ENCODE results near the gene ARPC5. TPM values are rescaled to one million over a fixed set of nuclear protein-coding genes. Genes with fewer than 3 reads are reported as not detected.

ARPC5 gene
- total RNA-seq, 1 experiment from 2014 or later, result 128 TPM

DNA sequence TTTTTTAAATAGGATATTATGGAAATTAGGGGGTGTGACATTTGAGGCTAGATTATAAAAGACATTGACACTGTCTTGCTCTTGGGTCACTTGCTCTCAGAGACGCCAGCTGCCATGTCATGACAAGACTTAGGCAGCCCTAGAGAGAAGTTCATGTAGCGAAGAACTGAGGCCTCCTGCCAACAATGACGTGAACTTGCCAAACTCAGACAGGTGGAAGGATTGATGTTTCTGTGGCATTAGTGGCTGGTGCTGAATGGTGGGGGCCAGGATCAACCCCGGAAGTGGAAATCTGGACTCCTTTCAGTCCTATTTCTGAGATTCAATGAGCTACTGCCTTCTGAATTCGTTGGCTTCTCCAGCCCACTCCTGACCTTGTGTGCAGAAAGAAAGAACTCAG, 60.0 kb downstream of the ARPC5 start:
- in situ Hi-C loops (cut with HindIII; ENCODE audit: low pct_unique_long_range_greater_than_20kb, low sequenced_read_pairs), result no loop called here
- no peak for DNase-seq (ENCODE audit: low read depth)

- in situ Hi-C loops (cut with HindIII; ENCODE audit: low pct_unique_long_range_greater_than_20kb, low sequenced_read_pairs), result no loop called here
These were observed 62.9 kb downstream of the ARPC5 start for GRCh38 chr1:183572721-183573120.

DNA sequence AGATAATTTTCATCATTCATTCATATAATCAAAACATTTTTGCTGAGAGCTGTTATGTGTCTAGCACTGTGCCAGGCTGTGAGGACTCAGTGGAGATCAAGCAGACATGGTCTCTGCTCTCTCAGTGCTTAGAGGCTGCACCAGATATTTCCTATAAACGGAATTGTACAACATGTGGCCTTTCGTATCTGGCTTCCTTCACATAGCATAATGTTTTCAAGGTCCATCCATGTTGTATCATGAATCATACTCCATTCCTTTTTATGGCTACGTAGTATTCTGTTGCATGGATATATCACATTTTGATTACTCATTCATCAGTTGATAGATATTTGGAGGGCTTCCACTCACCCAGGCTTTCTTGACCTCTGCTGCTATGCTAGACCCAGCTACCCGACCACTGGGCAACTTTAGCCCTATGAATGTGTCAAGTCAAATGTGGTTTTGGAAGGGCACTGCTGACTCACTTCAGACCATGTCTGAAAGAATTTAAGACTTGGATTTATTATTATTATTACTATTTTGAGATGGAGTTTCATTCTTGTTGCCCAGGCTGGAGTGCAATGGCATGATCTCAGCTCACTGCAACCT, 63.8 kb downstream of the ARPC5 start:
- no peak for DNase-seq (ENCODE audit: low read depth)
- in situ Hi-C loops (cut with HindIII; ENCODE audit: low pct_unique_long_range_greater_than_20kb, low sequenced_read_pairs), result no loop called here

More at GRCh38 chr1:183572721-183573120, 62.9 kb downstream of the ARPC5 start:
- no peak for DNase-seq (ENCODE audit: low read depth)

Other genes starting within 250 kb of the ARPC5 start
- 0.24 TPM in 1 of 2 replicates, not detected in the other for gene NMNAT2, start 217.4 kb downstream of the ARPC5 start, total RNA-seq (2014; rRNA removed; shearing (Covaris generic); ENCODE audit: low replicate concordance)
- 15.1 and 35.5 TPM in 2 replicates for gene SMG7, start 163.3 kb downstream of the ARPC5 start, total RNA-seq (2014; rRNA removed; shearing (Covaris generic); ENCODE audit: low replicate concordance)
- gene NCF2, start 45.3 kb downstream of the ARPC5 start, total RNA-seq (2014; rRNA removed; shearing (Covaris generic); ENCODE audit: low replicate concordance), result 3.1 and 9.9 TPM in 2 replicates
- not detected in 2 replicates for gene APOBEC4, start 17.5 kb upstream of the ARPC5 start, total RNA-seq (2014; rRNA removed; shearing (Covaris generic); ENCODE audit: low replicate concordance)
- gene RGL1, start 169.3 kb upstream of the ARPC5 start, total RNA-seq (2014; rRNA removed; shearing (Covaris generic); ENCODE audit: low replicate concordance), result 0.70 and 0.91 TPM in 2 replicates